ENCODE results near the gene MBP. TPM values are rescaled to one million over a fixed set of nuclear protein-coding genes. Genes with fewer than 3 reads are reported as not detected.

MBP gene
- total RNA-seq, 1 donor from 2014 or later: 92.7 TPM

DNA sequence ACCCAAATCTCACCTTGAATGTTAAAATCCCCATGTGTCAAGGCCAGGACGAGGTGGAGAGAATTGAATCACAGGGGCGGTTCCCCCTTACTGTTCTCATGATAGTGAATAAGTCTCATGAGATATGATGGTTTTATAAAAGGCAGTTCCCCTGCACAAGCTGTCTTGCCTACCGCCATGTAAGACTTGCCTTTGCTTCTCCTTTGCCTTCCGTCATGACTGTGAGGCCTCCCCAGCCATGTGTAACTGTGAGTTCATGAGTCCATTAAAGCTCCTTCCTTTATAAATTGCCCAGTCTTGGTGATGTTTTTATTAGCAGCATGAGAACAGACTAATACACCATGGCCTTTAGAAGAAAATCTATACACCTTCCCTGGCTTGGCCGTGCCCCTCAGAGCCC lies 7.4 kb upstream of the MBP start:
- Mint-ChIP-seq H3K4me3 (peak overlapping the region; percentile 28), H3K27ac (peak overlapping the region; percentile 82), H3K9me3 (peaks cover 9% of the 10 kb centered on the region), H3K36me3 (ENCODE audit: low read depth) (peaks cover 11% of the 10 kb centered on the region), H3K27me3 (no peaks in the 10 kb centered on the region), H3K4me1 (peaks cover 31% of the 10 kb centered on the region)
- ChIA-PET CTCF (interaction anchor here (0.7 to 1.0 kb wide), 2 partner anchors 10 to 71 kb away, joined by 3 read pairs; no protein-coding TSS in a partner anchor), POLR2A (interaction anchor here (1.2 to 1.9 kb wide), 5 partner anchors 8 to 77 kb away, joined by 3 to 8 read pairs (median 5); partner anchors contain the start of gene MBP)
- no peak for DNase-seq
- ATAC-seq (ENCODE audit: low read depth): peak; percentile 67
- TF ChIP-seq, protein P1, sequence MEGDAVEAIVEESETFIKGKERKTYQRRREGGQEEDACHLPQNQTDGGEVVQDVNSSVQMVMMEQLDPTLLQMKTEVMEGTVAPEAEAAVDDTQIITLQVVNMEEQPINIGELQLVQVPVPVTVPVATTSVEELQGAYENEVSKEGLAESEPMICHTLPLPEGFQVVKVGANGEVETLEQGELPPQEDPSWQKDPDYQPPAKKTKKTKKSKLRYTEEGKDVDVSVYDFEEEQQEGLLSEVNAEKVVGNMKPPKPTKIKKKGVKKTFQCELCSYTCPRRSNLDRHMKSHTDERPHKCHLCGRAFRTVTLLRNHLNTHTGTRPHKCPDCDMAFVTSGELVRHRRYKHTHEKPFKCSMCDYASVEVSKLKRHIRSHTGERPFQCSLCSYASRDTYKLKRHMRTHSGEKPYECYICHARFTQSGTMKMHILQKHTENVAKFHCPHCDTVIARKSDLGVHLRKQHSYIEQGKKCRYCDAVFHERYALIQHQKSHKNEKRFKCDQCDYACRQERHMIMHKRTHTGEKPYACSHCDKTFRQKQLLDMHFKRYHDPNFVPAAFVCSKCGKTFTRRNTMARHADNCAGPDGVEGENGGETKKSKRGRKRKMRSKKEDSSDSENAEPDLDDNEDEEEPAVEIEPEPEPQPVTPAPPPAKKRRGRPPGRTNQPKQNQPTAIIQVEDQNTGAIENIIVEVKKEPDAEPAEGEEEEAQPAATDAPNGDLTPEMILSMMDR (IDR thresholded peaks at IDR 0.05): no peak
- intact Hi-C loops (cut with micrococcal nuclease): no loop called here

DNA sequence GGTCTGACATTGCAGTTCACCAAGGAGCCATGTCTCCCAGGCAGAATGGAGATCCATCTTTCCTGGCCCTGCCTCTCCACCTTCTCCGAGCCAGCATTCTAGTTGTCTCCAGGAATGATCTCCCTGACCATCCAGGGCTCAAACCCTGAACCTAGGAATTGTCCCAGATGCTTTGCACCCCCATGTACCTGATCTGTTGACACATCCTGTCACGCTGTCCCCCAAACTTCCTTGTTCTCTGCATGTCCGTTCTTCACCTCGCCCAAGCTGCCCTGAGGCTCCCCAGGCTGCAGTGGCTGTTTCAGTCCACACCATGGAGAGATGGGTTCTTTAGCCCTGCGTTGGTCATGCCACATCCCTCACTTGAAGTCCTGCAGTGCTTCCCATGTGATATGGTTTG lies 7.0 kb upstream of the MBP start:
- TF ChIP-seq, protein P1 (IDR thresholded peaks at IDR 0.05): no peak
- ATAC-seq (ENCODE audit: low read depth) (no peak), DNase-seq (no peak)
- Mint-ChIP-seq H3K27me3 (no peaks in the 10 kb centered on the region), H3K4me1 (peaks cover 33% of the 10 kb centered on the region), H3K9me3 (peaks cover 7% of the 10 kb centered on the region), H3K36me3 (ENCODE audit: low read depth) (peaks cover 11% of the 10 kb centered on the region), H3K4me3 (no peak overlapping the region), H3K27ac (peak overlapping the region; percentile 82)
- intact Hi-C loops (cut with micrococcal nuclease): no loop called here
- ChIA-PET CTCF (interaction anchor here (0.7 kb wide), 1 partner anchor 10 kb away, joined by 3 read pairs; no protein-coding TSS in a partner anchor), POLR2A (interaction anchor here (1.2 to 2.2 kb wide), 5 partner anchors 8 to 85 kb away, joined by 3 to 9 read pairs (median 5); partner anchors contain the start of gene MBP)

DNA sequence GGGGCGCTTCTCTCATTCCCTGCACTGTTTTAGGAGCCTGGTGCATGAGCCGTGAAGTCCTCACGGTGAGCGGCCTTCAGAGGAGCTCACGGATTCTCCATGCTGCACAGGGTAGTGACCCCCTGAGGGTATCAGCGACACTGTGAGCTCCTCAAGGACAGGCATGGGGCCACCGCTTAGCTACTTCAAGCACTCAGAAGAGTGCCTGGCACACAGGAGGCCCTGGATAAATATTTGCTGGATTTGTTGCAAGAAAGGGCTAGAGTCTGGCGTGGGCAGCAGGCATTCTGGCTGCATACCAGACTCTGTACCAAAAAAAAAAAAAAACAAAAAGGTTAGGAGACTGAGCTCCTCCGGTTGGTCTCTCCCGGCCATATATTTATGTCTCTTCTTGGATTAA lies 5.7 kb upstream of the MBP start:
- intact Hi-C loops (cut with micrococcal nuclease): no loop called here

DNA sequence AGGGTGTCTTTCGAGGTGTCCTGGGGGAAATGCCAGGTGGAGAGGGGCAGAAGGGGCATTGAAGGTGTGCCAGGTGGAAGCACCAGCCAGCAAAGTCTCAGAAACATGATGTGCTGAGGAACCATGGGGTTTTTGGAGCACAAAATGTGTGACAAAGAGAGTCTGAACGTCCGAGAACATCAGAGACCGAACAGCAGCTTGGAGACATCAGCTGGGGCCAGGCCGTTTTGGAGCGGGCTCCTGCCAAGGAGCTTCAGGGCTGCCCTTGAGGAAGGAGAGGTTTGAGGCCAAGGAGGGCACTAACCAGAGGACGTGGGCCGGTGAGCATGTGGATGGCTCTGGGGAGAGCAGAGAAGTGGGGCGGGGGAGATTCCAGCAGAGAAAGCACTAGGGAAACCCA lies 5.3 kb upstream of the MBP start:
- TF ChIP-seq, protein P1 (IDR thresholded peaks at IDR 0.05): no peak
- H3K4me3 Mint-ChIP-seq: no peak overlapping the region
- no peaks in the 10 kb centered on the region for H3K27me3 Mint-ChIP-seq
- ChIA-PET POLR2A (interaction anchor here (1.2 to 2.2 kb wide), 2 partner anchors 13 to 83 kb away, joined by 5 to 9 read pairs; no protein-coding TSS in a partner anchor), CTCF (no interaction called here)
- intact Hi-C loops (cut with micrococcal nuclease): no loop called here
- H3K27ac Mint-ChIP-seq: no peak overlapping the region
- ATAC-seq (ENCODE audit: low read depth): no peak
- peaks cover 50% of the 10 kb centered on the region for H3K4me1 Mint-ChIP-seq
- peaks cover 3% of the 10 kb centered on the region for H3K9me3 Mint-ChIP-seq
- peaks cover 5% of the 10 kb centered on the region for H3K36me3 Mint-ChIP-seq (ENCODE audit: low read depth)
- DNase-seq: no peak

More for the DNA sequence above, 5.7 kb upstream of the MBP start:
- TF ChIP-seq, protein P1 (IDR thresholded peaks at IDR 0.05): no peak
- no peak for DNase-seq
- Mint-ChIP-seq H3K27ac (no peak overlapping the region), H3K4me1 (peaks cover 47% of the 10 kb centered on the region), H3K27me3 (no peaks in the 10 kb centered on the region), H3K4me3 (no peak overlapping the region), H3K9me3 (peaks cover 3% of the 10 kb centered on the region), H3K36me3 (ENCODE audit: low read depth) (peaks cover 5% of the 10 kb centered on the region)
- CTCF ChIA-PET: no interaction called here
- POLR2A ChIA-PET: interaction anchor here (1.2 to 2.2 kb wide), 3 partner anchors 14 to 83 kb away, joined by 5 to 9 read pairs (median 5); no protein-coding TSS in a partner anchor
- ATAC-seq (ENCODE audit: low read depth): no peak

DNA sequence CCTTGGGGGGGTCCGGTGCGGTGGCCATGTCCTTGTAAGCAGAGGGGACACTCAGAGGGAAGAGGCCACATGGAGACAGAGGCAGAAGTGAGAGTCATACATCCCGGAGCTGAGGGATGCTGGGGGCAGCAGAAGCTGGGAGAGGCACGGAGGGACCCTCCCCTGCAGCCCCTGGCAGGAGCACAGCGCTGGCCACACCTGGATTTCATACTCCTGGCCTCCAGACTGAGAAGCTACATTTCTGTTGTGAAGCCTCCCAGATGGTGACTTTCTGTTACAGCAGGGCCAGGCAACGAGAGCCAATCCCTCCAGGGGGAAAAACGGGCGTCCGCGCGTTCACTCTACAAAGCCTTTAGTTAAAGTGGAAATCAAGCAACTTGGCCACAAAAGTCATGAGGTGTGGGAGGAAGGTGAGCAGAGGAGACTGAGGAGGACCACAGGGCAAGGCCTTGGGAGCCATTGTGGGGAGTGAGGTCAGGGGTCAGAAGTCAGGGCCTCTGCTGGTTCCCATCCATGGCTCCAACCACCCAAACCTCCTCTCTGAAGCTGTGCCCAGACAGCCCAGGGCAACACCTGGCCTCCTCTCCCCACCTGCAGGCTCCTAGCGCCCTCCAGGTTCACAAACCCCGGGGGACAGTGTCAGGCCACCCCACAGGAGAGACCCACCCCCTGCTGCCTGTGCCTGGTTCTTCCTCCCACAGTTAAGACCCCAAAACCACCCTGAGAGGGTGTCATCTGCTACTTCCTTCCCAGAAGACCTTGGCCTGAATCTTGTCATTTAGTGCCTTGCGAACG lies 4.5 kb upstream of the MBP start:
- no peak overlapping the region for H3K27ac Mint-ChIP-seq
- CTCF ChIA-PET: no interaction called here
- ATAC-seq (ENCODE audit: low read depth) (no peak), DNase-seq (no peak)
- H3K27me3 Mint-ChIP-seq: no peaks in the 10 kb centered on the region
- POLR2A ChIA-PET: interaction anchor here (0.5 to 2.2 kb wide), 2 partner anchors 82 to 325 kb away, joined by 3 to 9 read pairs; no protein-coding TSS in a partner anchor
- no peak overlapping the region for H3K4me3 Mint-ChIP-seq
- no peaks in the 10 kb centered on the region for H3K36me3 Mint-ChIP-seq (ENCODE audit: low read depth)
- peaks cover 48% of the 10 kb centered on the region for H3K4me1 Mint-ChIP-seq
- TF ChIP-seq, protein P1 (IDR thresholded peaks at IDR 0.05): no peak
- intact Hi-C loops (cut with micrococcal nuclease): no loop called here
- H3K9me3 Mint-ChIP-seq: no peaks in the 10 kb centered on the region
